Prostate gland (tissue), 2 donors: Measurements from ENCODE around the gene MTA3.
"Not testable (repeated sequence)": the region's sequence is repeated elsewhere in the genome, so short reads cannot be mapped to it uniquely, and the experiment has no call there.

Experiments
- CTCF ChIP-seq, 4 experiments: fragments of 200-600 bp in 2 of 4; fragments of 450-650 bp in 2 of 4; sonication (generic) in 2 of 4; IDR thresholded peaks; 1 replicate in 3 of 4; 2 replicates in 1 of 4; pipeline ENCODE4 v1.5.1; 2016 to 2019; ENCODE audit warnings: antibody characterized with exemption in 4 of 4, mild to moderate bottlenecking in 2 of 4, moderate library complexity in 2 of 4
- POLR2A ChIP-seq: fragments of 450-650 bp; IDR thresholded peaks from one replicate; pipeline ENCODE4 v1.6.1; 2016; ENCODE audit warnings: antibody characterized with exemption, mild to moderate bottlenecking

GRCh38 chr2:42584628-42585027 lies 16.2 kb downstream of the MTA3 start:
- TF ChIP-seq POLR2A; CTCF (IDR thresholded peaks at IDR 0.05): not testable (repeated sequence)
